Measurements from ENCODE around the gene STX4. TPM values are rescaled to one million over a fixed set of nuclear protein-coding genes. Genes with fewer than 3 reads are reported as not detected.

STX4 gene
- total RNA-seq, 1 experiment from 2014 or later = 65.2 TPM

- no TSS peak for BruUV-seq (replicated peaks)
- no peak for ATAC-seq
- H3K4me1 ChIP-seq (ENCODE audit: control insufficient read depth, insufficient read depth, low read length) = no peaks in the 10 kb centered on the region
- H3K27me3 ChIP-seq (ENCODE audit: control insufficient read depth, insufficient read depth, low read length) = no peaks in the 10 kb centered on the region
- no peaks in the 10 kb centered on the region for H3K36me3 ChIP-seq (ENCODE audit: control insufficient read depth, insufficient read depth, low read length)
- DNase-seq (ENCODE audit: low read depth, low spot score) = no peak
- no peak overlapping the region for H3K4me3 ChIP-seq (ENCODE audit: low read depth in 2 of 2, low read length in 2 of 2)
- POLR2A ChIA-PET = interaction anchor here (0.6 kb wide), 1 partner anchor 15 kb away, joined by 6 read pairs; no protein-coding TSS in a partner anchor
- TF ChIP-seq, protein P1, sequence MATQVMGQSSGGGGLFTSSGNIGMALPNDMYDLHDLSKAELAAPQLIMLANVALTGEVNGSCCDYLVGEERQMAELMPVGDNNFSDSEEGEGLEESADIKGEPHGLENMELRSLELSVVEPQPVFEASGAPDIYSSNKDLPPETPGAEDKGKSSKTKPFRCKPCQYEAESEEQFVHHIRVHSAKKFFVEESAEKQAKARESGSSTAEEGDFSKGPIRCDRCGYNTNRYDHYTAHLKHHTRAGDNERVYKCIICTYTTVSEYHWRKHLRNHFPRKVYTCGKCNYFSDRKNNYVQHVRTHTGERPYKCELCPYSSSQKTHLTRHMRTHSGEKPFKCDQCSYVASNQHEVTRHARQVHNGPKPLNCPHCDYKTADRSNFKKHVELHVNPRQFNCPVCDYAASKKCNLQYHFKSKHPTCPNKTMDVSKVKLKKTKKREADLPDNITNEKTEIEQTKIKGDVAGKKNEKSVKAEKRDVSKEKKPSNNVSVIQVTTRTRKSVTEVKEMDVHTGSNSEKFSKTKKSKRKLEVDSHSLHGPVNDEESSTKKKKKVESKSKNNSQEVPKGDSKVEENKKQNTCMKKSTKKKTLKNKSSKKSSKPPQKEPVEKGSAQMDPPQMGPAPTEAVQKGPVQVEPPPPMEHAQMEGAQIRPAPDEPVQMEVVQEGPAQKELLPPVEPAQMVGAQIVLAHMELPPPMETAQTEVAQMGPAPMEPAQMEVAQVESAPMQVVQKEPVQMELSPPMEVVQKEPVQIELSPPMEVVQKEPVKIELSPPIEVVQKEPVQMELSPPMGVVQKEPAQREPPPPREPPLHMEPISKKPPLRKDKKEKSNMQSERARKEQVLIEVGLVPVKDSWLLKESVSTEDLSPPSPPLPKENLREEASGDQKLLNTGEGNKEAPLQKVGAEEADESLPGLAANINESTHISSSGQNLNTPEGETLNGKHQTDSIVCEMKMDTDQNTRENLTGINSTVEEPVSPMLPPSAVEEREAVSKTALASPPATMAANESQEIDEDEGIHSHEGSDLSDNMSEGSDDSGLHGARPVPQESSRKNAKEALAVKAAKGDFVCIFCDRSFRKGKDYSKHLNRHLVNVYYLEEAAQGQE (IDR thresholded peaks at IDR 0.05; ENCODE audit: insufficient read depth in 1 of 2, low read depth in 2 of 2, low read length in 1 of 2) = no peak
- TF ChIP-seq POLR2AphosphoS5 (IDR thresholded peaks at IDR 0.05; ENCODE audit: low read depth, low read length) (no peak), SIN3A (IDR thresholded peaks at IDR 0.05; ENCODE audit: borderline replicate concordance, insufficient read depth, low read depth, low read length) (no peak), CTCF (IDR thresholded peaks at IDR 0.05) (no peak), TCF7L2 (IDR thresholded peaks at IDR 0.05; ENCODE audit: low read depth, low read length) (no peak)
- in situ Hi-C loops (cut with HindIII; ENCODE audit: low pct_unique_long_range_greater_than_20kb, low sequenced_read_pairs) (no loop called here), intact Hi-C loops (cut with micrococcal nuclease; ENCODE audit: unreplicated experiment) (no loop called here)
- H3K27ac ChIP-seq (ENCODE audit: low read length) = no peak overlapping the region
- no peaks in the 10 kb centered on the region for H3K9me3 ChIP-seq (ENCODE audit: control insufficient read depth, insufficient read depth, low read depth, low read length)
- CTCF ChIA-PET = no interaction called here
Observed at GRCh38 chr16:31022544-31023251, 10.7 kb upstream of the STX4 start.

- Histone ChIP-seq H3K27ac (ENCODE audit: low read length) (no peak overlapping the region), H3K36me3 (ENCODE audit: control insufficient read depth, insufficient read depth, low read length) (no peaks in the 10 kb centered on the region), H3K9me3 (ENCODE audit: control insufficient read depth, insufficient read depth, low read depth, low read length) (no peaks in the 10 kb centered on the region), H3K4me1 (ENCODE audit: control insufficient read depth, insufficient read depth, low read length) (no peaks in the 10 kb centered on the region), H3K4me3 (ENCODE audit: low read depth in 2 of 2, low read length in 2 of 2) (no peak overlapping the region), H3K27me3 (ENCODE audit: control insufficient read depth, insufficient read depth, low read length) (no peaks in the 10 kb centered on the region)
- DNase-seq (ENCODE audit: low read depth, low spot score) = no peak
- intact Hi-C loops (cut with micrococcal nuclease; ENCODE audit: unreplicated experiment) (no loop called here), in situ Hi-C loops (cut with HindIII; ENCODE audit: low pct_unique_long_range_greater_than_20kb, low sequenced_read_pairs) (no loop called here)
- no peak for ATAC-seq
- no TSS peak for BruUV-seq (replicated peaks)
- POLR2A ChIA-PET = interaction anchor here (0.6 kb wide), 1 partner anchor 16 kb away, joined by 6 read pairs; no protein-coding TSS in a partner anchor
- CTCF ChIA-PET = no interaction called here
- TF ChIP-seq POLR2AphosphoS5 (IDR thresholded peaks at IDR 0.05; ENCODE audit: low read depth, low read length) (no peak), TCF7L2 (IDR thresholded peaks at IDR 0.05; ENCODE audit: low read depth, low read length) (no peak), SIN3A (IDR thresholded peaks at IDR 0.05; ENCODE audit: borderline replicate concordance, insufficient read depth, low read depth, low read length) (no peak), CTCF (IDR thresholded peaks at IDR 0.05) (no peak)
- TF ChIP-seq, protein P1 (IDR thresholded peaks at IDR 0.05; ENCODE audit: insufficient read depth in 1 of 2, low read depth in 2 of 2, low read length in 1 of 2) = no peak
Observed at GRCh38 chr16:31023252-31023602, 10.1 kb upstream of the STX4 start.

Measured in Panc1 (cell line).